8988T (cell line): ENCODE data around the gene OAS1.

Source experiments
- DNase-seq: peaks from one replicate; pipeline ENCODE4 v3.0.0; 2011

The OAS1 gene

DNA sequence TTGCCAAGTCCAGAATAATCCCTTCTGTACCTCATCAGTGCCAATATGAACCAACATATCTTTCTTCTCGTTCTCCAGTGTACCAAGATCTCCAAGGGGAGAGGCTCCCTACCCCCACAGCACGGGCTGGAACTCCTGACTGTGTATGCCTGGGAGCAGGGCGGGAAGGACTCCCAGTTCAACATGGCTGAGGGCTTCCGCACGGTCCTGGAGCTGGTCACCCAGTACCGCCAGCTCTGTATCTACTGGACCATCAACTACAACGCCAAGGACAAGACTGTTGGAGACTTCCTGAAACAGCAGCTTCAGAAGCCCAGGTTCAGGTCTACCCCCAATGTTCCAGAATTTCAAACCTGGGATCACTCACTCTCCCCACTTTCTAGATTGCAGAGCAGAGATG lies 61.1 kb downstream of the OAS1 start:
- DNase-seq: no peak
